Measurements from ENCODE around the gene RASSF8. TPM values are rescaled to one million over a fixed set of nuclear protein-coding genes. Genes with fewer than 3 reads are reported as not detected.

RASSF8 gene
- total and polyA plus RNA-seq, 4 experiments from 2014 or later: not detected

DNA sequence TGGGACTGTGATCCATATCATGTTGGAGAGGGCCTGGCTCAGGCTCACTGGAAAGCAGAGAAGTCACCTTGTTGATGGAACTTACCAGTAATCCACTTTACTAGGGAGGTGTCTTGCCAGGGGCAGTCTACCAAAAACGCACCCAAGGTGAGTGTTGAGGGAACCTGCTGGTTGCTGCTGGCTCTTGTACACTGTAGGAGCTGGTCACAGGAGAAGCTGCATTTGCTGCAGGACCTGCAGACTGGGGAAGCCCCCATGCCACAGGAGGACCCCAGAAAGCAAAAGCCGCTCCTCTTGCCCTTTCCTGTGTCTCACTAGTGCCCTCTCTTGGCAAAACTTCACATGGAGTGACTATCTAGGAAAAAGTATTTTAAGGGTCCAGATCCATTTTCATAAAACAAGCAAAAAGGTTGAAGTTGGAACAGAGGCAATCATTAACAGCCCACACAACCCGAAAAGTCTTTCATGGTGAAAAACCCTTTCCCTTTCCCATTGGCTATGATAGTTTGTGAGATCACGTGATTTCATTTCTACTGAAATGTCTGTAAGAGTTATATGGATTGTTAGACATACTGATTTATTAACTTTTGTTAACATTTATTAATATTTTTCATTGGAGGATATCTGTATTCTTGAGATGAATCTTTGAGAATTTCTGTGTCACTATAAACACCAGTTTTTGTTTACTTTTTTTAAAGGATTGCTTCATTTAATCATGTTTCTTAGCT is 59.2 kb downstream of the RASSF8 start:
- peaks cover 0 to 2% of the 10 kb centered on the region in 2 donors for H3K27me3 Mint-ChIP-seq
- Histone ChIP-seq H3K4me3 (ENCODE audit: low read length in 2 of 2) (no peak overlapping the region), H3K36me3 (ENCODE audit: insufficient read depth, low read length) (no peaks in the 10 kb centered on the region), H3K4me1 (ENCODE audit: insufficient read depth, low read length) (no peaks in the 10 kb centered on the region), H3K9me3 (ENCODE audit: control insufficient read depth in 1 of 2, low read length in 2 of 2) (no peaks in the 10 kb centered on the region), H3K27ac (ENCODE audit: low read depth, low read length) (no peak overlapping the region), H3K27me3 (ENCODE audit: insufficient read depth, low read length) (no peaks in the 10 kb centered on the region)
- no peaks in the 10 kb centered on the region for H3K4me1 Mint-ChIP-seq
- no peak for DNase-seq
- H3K9me3 Mint-ChIP-seq: no peaks in the 10 kb centered on the region
- no peak overlapping the region for H3K27ac Mint-ChIP-seq
- intact Hi-C loops (cut with micrococcal nuclease): no loop called here
- ChIA-PET POLR2A (ENCODE audit: partially characterized antibody) (no interaction called here), CTCF (ENCODE audit: partially characterized antibody) (no interaction called here)
- no peak overlapping the region for H3K4me3 Mint-ChIP-seq
- H3K36me3 Mint-ChIP-seq: no peaks in the 10 kb centered on the region

DNA sequence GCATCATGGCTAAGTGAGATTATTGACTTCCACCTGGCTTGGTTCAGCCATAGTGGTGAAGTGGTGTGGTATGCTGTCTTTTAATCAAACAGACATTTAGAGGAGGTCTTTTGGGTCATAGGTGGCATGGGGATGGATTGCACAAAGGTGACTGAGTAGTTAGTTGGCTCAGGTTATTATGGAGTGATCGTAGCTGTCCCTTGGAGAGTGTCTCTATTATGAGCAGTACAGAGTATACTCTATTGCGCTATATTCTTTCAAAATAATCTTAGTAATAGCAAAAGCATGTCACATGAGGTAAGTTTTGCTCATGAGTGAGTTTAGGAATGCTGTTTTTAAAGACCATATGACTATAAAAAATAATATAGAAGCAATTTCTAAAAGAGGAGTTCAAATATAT is 60.4 kb downstream of the RASSF8 start:
- Mint-ChIP-seq H3K27me3 (peaks cover 2% of the 10 kb centered on the region in 2 donors), H3K4me1 (no peaks in the 10 kb centered on the region), H3K36me3 (no peaks in the 10 kb centered on the region), H3K9me3 (no peaks in the 10 kb centered on the region), H3K4me3 (no peak overlapping the region), H3K27ac (no peak overlapping the region)
- POLR2A ChIA-PET (ENCODE audit: partially characterized antibody): no interaction called here
- no peaks in the 10 kb centered on the region for H3K27me3 ChIP-seq (ENCODE audit: insufficient read depth, low read length)
- intact Hi-C loops (cut with micrococcal nuclease): no loop called here
- H3K27ac ChIP-seq (ENCODE audit: low read depth, low read length): no peak overlapping the region
- H3K4me3 ChIP-seq (ENCODE audit: low read length in 2 of 2): no peak overlapping the region
- no peak for DNase-seq
- H3K36me3 ChIP-seq (ENCODE audit: insufficient read depth, low read length): no peaks in the 10 kb centered on the region
- H3K4me1 ChIP-seq (ENCODE audit: insufficient read depth, low read length): no peaks in the 10 kb centered on the region
- CTCF ChIA-PET (ENCODE audit: partially characterized antibody): no interaction called here
- H3K9me3 ChIP-seq (ENCODE audit: control insufficient read depth in 1 of 2, low read length in 2 of 2): no peaks in the 10 kb centered on the region

DNA sequence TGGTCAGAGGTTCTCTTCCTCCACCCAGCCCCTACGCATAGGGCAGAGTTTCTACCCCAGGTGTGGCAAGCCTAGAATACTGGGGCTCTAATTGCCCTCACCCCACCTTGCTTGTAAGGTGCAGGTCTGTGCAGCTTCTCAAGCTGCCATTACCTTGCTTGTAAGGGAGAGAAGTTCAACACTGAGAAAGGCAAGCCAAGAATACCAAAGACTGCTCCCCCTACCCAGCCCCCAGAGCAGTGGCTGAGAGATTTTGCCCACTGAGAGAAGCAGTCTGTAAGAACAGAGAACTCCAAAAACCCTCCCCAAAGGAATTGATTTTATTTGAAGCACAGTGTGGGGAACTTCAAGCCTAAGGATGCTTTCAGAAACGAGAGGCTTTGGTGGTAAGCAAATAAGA is 63.1 kb downstream of the RASSF8 start:
- no peaks in the 10 kb centered on the region for H3K36me3 ChIP-seq (ENCODE audit: insufficient read depth, low read length)
- ChIA-PET POLR2A (ENCODE audit: partially characterized antibody) (no interaction called here), CTCF (ENCODE audit: partially characterized antibody) (no interaction called here)
- H3K36me3 Mint-ChIP-seq: no peaks in the 10 kb centered on the region
- H3K27me3 Mint-ChIP-seq: peaks cover 2 to 4% of the 10 kb centered on the region in 2 donors
- no peak for DNase-seq
- H3K27me3 ChIP-seq (ENCODE audit: insufficient read depth, low read length): no peaks in the 10 kb centered on the region
- no peaks in the 10 kb centered on the region for H3K4me1 ChIP-seq (ENCODE audit: insufficient read depth, low read length)
- no peak overlapping the region for H3K27ac Mint-ChIP-seq
- H3K9me3 Mint-ChIP-seq: no peaks in the 10 kb centered on the region
- H3K9me3 ChIP-seq (ENCODE audit: control insufficient read depth in 1 of 2, low read length in 2 of 2): no peaks in the 10 kb centered on the region
- no peak overlapping the region for H3K4me3 Mint-ChIP-seq
- no peaks in the 10 kb centered on the region for H3K4me1 Mint-ChIP-seq
- H3K4me3 ChIP-seq (ENCODE audit: low read length in 2 of 2): no peak overlapping the region
- intact Hi-C loops (cut with micrococcal nuclease): no loop called here
- no peak overlapping the region for H3K27ac ChIP-seq (ENCODE audit: low read depth, low read length)

DNA sequence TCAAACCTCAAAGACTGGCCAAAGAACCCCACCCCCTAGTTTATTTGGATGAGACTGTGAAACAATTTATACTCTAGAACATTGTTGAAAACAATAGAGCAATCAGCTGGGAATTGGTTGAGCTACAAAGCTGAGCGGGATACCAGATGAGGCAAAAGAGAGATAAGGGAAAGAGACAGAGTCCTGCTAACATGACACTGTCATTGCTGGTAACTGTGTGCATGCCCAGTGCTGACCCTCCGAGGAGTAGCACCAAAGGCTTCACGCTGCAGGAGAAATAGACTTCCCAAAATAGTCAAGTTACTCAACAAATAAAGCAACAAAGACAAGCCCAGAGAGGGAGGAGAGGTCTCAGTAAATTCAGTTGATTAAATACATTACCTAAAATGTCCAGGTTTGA is 63.6 kb downstream of the RASSF8 start:
- CTCF ChIA-PET (ENCODE audit: partially characterized antibody): no interaction called here
- Histone ChIP-seq H3K9me3 (ENCODE audit: control insufficient read depth in 1 of 2, low read length in 2 of 2) (no peaks in the 10 kb centered on the region), H3K27me3 (ENCODE audit: insufficient read depth, low read length) (no peaks in the 10 kb centered on the region), H3K4me3 (ENCODE audit: low read length in 2 of 2) (no peak overlapping the region), H3K4me1 (ENCODE audit: insufficient read depth, low read length) (no peaks in the 10 kb centered on the region), H3K27ac (ENCODE audit: low read depth, low read length) (no peak overlapping the region), H3K36me3 (ENCODE audit: insufficient read depth, low read length) (no peaks in the 10 kb centered on the region)
- no peaks in the 10 kb centered on the region for H3K36me3 Mint-ChIP-seq
- H3K27ac Mint-ChIP-seq: no peak overlapping the region
- no peaks in the 10 kb centered on the region for H3K9me3 Mint-ChIP-seq
- no peak for DNase-seq
- peaks cover 2 to 4% of the 10 kb centered on the region in 2 donors for H3K27me3 Mint-ChIP-seq
- H3K4me1 Mint-ChIP-seq: no peaks in the 10 kb centered on the region
- intact Hi-C loops (cut with micrococcal nuclease): no loop called here
- H3K4me3 Mint-ChIP-seq: no peak overlapping the region
- POLR2A ChIA-PET (ENCODE audit: partially characterized antibody): no interaction called here

DNA sequence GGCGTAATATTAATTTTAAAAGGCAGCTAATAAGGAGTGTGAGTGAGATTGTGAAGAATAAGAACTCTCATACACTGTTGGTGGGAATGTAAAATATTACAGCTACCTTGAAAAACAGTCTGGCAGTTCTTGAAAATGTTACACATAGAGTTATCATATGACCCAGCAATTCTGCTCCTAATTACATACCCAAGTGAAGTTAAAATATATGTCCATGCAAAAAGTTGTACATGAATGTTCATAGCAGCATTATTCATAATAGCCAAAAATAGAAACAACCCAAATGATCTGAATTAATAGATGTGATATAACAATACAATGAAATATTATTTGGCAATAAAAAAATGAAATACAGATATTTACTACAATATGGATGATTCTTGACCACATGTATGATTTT is 68.2 kb downstream of the RASSF8 start:
- no peaks in the 10 kb centered on the region for H3K9me3 Mint-ChIP-seq
- ChIA-PET POLR2A (ENCODE audit: partially characterized antibody) (no interaction called here), CTCF (ENCODE audit: partially characterized antibody) (interaction anchor here (1.3 kb wide), 1 partner anchor 591 kb away, joined by 3 read pairs; no protein-coding TSS in a partner anchor)
- Histone ChIP-seq H3K9me3 (ENCODE audit: control insufficient read depth in 1 of 2, low read length in 2 of 2) (no peaks in the 10 kb centered on the region), H3K27me3 (ENCODE audit: insufficient read depth, low read length) (no peaks in the 10 kb centered on the region), H3K36me3 (ENCODE audit: insufficient read depth, low read length) (no peaks in the 10 kb centered on the region), H3K4me1 (ENCODE audit: insufficient read depth, low read length) (no peaks in the 10 kb centered on the region), H3K27ac (ENCODE audit: low read depth, low read length) (no peak overlapping the region), H3K4me3 (ENCODE audit: low read length in 2 of 2) (no peak overlapping the region)
- DNase-seq: no peak
- intact Hi-C loops (cut with micrococcal nuclease): loop anchor here (5.0 kb wide), 1 partner anchor 1034 kb away; no protein-coding TSS in a partner anchor
- H3K27ac Mint-ChIP-seq: no peak overlapping the region
- H3K36me3 Mint-ChIP-seq: no peaks in the 10 kb centered on the region
- peaks cover 4 to 6% of the 10 kb centered on the region in 2 donors for H3K27me3 Mint-ChIP-seq
- no peak overlapping the region for H3K4me3 Mint-ChIP-seq
- no peaks in the 10 kb centered on the region for H3K4me1 Mint-ChIP-seq

DNA sequence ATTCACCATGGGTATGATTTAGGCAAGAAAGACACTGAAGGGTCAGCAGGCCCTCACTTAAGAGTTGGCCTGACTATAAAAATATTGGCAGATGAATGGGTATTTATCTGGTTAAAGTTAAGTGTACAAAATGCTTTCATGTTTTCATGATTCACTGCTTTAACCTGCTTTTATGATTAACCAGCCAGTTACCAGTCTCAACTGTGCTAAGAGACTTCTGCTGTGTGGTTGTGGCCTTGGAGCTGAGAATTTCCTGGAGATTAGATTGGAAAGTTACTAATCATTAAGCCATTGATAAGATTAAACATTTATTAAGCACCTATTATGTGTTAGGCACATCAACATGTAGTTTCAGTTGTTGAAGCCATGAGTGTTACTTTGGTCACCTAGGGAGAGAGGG is 68.9 kb downstream of the RASSF8 start:
- H3K4me3 ChIP-seq (ENCODE audit: low read length in 2 of 2): no peak overlapping the region
- no peak overlapping the region for H3K27ac ChIP-seq (ENCODE audit: low read depth, low read length)
- no peaks in the 10 kb centered on the region for H3K36me3 ChIP-seq (ENCODE audit: insufficient read depth, low read length)
- no peak for DNase-seq
- intact Hi-C loops (cut with micrococcal nuclease): loop anchor here (5.0 kb wide), 1 partner anchor 1035 kb away; no protein-coding TSS in a partner anchor
- Mint-ChIP-seq H3K27me3 (peaks cover 4 to 6% of the 10 kb centered on the region in 2 donors), H3K27ac (no peak overlapping the region), H3K4me3 (no peak overlapping the region), H3K36me3 (no peaks in the 10 kb centered on the region), H3K9me3 (no peaks in the 10 kb centered on the region), H3K4me1 (no peaks in the 10 kb centered on the region)
- ChIA-PET POLR2A (ENCODE audit: partially characterized antibody) (no interaction called here), CTCF (ENCODE audit: partially characterized antibody) (no interaction called here)
- H3K27me3 ChIP-seq (ENCODE audit: insufficient read depth, low read length): no peaks in the 10 kb centered on the region
- no peaks in the 10 kb centered on the region for H3K4me1 ChIP-seq (ENCODE audit: insufficient read depth, low read length)
- H3K9me3 ChIP-seq (ENCODE audit: control insufficient read depth in 1 of 2, low read length in 2 of 2): no peaks in the 10 kb centered on the region

DNA sequence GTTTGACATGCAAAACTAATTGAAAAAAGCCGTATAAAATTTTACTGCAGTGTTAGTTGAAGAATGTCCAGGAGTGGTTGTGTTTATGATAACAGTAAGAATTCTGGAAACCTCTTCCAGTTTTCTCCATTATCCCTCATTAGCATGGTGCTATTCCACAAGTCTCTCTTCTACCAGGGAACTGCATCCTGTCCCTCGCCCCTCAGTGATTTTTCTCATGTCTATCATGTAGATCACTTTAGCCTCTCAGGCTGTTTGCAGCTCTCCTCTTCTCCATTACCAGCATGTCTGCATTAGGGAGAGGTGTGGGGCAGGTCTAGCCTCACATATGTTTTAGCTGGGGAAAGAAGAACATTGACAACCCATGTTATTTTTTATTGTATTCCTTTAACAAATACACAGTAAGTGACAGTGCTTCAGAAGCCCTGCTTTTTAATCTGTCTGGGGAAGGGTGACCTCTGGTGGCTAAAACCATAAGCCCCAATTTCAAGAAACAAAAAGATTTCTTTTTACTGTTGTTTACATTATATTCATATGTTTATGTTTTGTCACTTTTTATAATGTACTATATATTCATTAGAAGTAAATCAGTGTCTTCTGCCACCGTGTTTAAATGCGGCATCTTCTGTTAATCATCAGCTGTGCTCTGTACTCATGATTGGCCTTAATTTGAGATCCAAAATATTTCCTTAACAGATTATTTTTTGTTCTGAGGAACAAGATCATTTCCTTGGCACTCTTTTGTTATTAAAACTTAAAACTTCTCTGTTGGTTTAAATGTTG is 70.7 kb downstream of the RASSF8 start:
- Histone ChIP-seq H3K4me3 (ENCODE audit: low read length in 2 of 2) (no peak overlapping the region), H3K9me3 (ENCODE audit: control insufficient read depth in 1 of 2, low read length in 2 of 2) (no peaks in the 10 kb centered on the region), H3K27ac (ENCODE audit: low read depth, low read length) (no peak overlapping the region), H3K27me3 (ENCODE audit: insufficient read depth, low read length) (no peaks in the 10 kb centered on the region), H3K36me3 (ENCODE audit: insufficient read depth, low read length) (no peaks in the 10 kb centered on the region), H3K4me1 (ENCODE audit: insufficient read depth, low read length) (no peaks in the 10 kb centered on the region)
- no peaks in the 10 kb centered on the region for H3K4me1 Mint-ChIP-seq
- CTCF ChIA-PET (ENCODE audit: partially characterized antibody): interaction anchor here (1.0 kb wide), 1 partner anchor 9 kb away, joined by 3 read pairs; no protein-coding TSS in a partner anchor
- intact Hi-C loops (cut with micrococcal nuclease): loop anchor here (5.0 kb wide), 1 partner anchor 1037 kb away; no protein-coding TSS in a partner anchor
- H3K4me3 Mint-ChIP-seq: no peak overlapping the region
- H3K27ac Mint-ChIP-seq: no peak overlapping the region
- POLR2A ChIA-PET (ENCODE audit: partially characterized antibody): no interaction called here
- H3K27me3 Mint-ChIP-seq: peaks cover 2 to 9% of the 10 kb centered on the region in 2 donors
- H3K9me3 Mint-ChIP-seq: no peaks in the 10 kb centered on the region
- DNase-seq: peak in 3 of 5 donors; percentile 2 to 8 (median 2)
- no peaks in the 10 kb centered on the region for H3K36me3 Mint-ChIP-seq
